HCEC 1CT (cell line): ENCODE measurements around the gene OOSP3.
"Not testable (repeated sequence)": the region's sequence is repeated elsewhere in the genome, so short reads cannot be mapped to it uniquely, and the experiment has no call there.

Source experiments
- DNase-seq: peaks from one replicate; pipeline ENCODE4 v3.0.0-alpha.2; 2017

OOSP3 gene, protein sequence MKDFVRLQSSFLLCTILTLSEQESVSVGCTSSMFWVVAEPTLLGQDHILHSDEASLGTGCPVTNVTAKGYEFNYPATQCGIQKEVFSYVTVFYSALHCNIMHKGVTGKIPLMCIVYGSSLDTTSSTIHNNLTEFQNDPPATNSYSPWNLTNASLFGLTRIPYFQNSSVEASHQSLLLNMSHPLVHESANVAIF

DNA sequence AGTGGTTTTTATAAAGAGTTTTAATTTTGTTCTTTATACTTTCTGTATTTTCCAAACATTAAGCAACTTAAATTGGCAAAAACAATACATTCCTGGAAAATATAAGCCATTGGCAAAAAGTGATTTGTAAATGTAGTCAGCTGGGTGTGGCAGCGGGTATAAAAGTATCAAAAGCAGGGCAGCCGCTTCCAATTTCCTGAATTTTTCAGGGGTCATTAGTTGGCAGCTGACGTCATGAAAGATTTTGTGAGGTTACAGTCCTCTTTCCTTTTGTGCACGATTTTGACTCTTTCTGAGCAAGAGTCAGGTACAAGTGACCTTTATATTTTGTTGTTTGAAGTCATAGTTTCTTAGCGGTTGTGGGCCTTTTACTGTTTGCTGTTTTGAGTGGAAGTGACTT lies at the start of gene OOSP3:
Gene OOSP3, plus strand, starts transcription at position 208 of the 400 bp plus-strand sequence. Its CDS starts 27 bp downstream, at position 235.
- no peak for DNase-seq

DNA sequence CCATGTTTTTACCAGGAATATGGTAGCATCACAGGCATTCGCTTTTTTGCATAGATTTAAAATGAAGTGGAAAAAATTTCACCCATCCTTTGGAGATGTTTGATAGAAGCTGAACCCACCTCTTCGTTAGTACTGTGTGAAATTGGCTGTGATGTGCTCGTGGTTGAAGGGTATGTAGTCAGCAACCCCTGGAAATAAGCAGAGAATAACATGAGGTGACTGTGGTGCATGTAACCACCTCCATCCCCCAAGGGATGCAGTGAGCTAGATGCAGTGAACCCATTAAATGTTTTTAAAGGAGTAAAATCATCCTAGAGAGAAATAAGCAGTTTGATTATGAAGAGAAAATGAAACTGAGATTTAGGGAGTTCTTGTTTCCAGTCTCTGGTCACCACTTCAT lies 49.2 kb upstream of the OOSP3 start:
- DNase-seq, result no peak

DNA sequence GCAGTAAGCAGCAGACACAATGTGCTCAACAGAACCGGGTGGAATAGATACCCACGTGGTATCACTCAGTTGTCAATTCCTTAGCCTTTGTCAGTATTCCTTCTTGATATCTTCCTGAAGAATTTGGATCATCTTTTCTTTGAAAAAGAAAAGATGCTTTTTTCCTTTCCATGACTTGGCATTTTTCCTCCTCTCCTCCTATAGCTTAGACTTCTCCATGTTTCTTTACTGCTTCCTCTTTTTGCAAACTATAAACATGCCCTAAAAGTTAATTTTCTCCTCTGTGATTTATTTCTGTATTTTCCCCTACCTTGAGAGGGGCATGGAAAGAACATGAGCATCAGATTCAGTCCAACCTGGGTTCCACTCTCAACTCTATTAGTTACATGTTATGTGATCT lies 45.0 kb upstream of the OOSP3 start:
- no peak for DNase-seq

DNA sequence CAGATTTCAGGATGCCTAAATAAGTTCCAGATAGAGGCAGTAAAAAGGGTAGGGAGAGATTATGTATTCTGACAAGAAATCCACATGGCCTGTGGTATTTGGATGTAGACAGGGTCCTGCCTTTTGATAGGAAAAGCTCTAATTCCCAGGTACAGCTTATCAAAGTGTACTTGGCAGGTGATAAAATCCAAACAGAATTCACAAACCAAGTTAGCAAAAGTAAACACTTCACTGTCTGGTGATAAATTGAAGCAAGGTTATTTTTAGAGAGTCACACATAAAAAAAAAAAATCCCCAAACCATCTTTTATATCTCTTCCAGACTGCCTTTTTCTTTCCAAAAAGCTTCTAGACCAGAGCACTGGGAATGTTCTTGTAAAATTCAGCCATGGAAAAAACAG lies 39.0 kb upstream of the OOSP3 start:
- no peak for DNase-seq

DNA sequence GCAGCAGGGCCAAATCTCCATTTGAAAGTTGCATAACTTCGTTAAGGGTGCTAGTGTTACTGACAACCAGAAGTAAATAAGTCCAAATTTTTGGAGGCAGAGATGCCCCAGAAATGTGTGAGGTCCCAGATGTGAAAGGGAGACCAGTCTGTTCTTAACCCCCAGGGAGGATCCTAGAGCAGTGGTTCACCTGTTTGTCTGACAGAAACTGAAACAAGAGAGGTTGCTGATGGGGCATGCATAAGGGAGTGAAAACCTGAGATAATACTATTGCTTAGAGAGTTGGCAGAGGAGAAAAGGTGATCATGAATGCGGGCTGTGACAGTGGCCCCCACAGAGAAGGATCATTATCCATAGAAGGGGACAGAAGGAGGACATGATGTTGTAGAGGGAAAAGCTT lies 37.1 kb upstream of the OOSP3 start:
- no peak for DNase-seq

DNA sequence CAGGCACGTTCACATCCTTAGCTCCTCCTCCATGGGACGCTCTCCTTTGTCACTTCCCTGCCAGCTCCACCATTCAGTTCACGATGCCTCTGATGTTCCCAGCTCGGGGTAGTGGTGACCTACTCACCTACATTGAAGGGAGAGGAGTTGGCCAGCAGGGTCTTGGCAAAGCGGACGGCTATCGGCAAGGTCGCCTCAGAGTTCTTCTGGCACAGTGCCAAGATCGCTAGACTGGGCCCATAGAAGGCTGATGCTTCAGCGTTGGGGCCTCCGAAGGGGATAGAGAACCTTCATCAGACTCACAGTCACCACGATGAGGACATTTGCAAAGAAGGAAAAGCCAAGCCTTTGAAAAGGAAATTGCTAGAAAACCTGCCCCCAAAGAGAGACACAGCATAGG lies 36.3 kb upstream of the OOSP3 start:
- no peak for DNase-seq

DNA sequence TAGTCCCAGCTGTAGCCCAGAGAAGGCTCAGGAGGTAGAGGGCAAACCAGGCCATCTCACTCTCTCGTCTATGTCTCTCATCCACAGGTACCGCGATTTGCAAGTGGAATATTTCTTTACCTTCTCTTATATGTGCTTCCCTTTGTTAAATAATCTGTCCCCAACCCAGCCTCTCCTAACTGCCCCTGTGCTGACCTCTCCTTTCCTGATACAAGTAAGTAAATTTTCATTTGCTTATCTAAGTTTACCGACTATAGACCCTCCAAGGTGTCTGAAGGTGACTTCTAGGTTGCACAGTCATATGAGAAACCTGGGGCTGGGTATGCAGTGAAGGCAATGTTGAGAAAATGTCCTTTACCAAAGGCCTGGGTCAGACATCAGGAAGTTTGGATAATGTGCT lies 33.2 kb upstream of the OOSP3 start, which contains the start of gene CBLIF:
Gene CBLIF, minus strand, starts transcription at position 101 of the 400 bp plus-strand sequence. Its CDS starts 46 bp downstream, at position 55.
- DNase-seq, result no peak

DNA sequence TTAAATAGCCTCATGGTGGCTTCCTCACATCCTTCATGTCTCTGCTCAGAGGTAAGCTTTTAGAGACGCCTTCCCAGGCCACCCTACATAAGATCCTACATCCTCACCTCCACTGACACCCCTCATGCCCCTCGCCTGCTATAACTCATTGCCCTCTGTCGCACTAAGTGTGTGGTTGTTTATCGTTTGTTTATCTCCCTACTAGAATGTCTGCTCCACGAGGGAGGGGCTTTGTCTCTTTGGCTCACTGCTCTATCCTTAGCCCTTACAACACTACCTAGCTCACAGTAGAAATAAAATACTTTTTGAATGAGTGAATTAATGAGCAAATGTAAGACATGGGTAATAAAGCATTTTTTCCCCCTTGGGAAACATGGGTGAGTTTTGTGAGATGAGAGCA lies 32.0 kb upstream of the OOSP3 start:
- no peak for DNase-seq

DNA sequence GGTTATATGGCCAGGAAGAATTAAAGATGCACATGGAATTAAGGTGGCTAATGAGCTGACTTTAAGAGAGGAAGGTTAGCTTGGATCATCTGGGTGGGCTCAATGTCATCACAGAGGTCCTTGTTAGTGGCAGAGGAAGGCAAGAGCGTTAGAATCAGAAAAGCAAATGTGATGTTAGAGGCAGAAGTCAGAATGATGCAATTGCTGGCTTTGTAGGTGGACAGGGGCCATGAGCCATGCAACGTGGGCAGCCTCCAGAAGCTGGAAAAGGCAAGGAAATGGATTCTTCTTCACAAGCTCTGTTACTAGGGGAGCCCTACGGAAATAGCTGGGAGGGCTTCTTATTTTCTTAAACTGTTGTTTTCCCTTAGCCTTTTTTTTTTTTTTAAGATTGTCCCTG lies 31.0 kb upstream of the OOSP3 start:
- no peak for DNase-seq

DNA sequence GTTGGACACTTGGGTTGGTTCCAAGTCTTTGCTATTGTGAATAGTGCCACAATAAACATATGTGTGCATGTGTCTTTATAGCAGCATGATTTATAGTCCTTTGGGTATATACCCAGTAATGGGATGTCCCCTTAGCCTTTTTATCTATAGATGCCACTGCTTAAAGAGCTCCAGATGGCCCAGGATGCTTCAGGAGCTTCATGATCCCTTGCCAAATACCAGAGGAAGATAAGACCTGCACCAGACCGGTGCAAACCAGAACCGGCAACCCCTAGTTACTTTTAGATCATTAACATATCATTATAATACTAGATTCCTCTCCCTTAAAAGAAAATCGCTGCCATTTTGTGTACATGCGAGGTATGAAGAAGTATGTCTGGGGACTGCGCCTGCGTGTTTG lies 30.1 kb upstream of the OOSP3 start:
- not testable (repeated sequence) for DNase-seq

DNA sequence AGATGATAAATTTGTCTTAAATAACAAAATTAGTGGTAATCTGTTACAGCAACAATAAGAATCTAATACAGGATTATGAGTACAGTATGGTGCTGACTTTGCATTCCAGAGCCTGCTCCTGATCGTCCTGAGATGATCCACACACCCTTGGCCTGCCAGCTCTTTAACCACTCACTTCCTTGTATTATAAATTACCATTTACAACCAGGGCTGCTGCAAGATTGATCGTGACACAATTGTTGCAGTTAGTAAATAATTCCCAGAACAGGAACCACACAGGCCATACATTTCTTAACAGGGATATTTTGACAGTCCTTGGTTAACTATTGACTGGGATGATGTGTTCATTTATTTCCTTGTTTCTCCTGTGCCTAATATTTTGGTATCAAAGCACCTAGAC lies 29.5 kb upstream of the OOSP3 start:
- DNase-seq, result no peak

DNA sequence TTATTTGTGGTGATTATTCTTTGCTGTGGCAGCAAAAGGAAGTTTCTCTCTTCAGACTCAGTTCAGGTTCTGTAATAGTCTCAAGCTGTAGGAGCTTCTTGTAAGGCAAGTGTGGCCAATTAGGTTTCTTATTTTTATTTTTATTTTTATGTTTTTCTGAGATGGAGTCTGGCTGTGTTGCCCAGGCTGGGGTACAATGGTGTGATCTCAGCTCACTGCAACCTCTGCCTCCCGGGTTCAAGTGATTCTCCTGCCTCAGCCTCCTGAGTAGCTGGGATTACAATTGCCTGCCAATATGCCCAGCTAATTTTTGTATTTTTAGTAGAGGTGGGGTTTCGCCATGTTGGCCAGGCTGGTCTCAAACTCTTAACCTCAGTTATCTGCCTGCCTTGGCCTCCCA lies 29.0 kb upstream of the OOSP3 start:
- not testable (repeated sequence) for DNase-seq

DNA sequence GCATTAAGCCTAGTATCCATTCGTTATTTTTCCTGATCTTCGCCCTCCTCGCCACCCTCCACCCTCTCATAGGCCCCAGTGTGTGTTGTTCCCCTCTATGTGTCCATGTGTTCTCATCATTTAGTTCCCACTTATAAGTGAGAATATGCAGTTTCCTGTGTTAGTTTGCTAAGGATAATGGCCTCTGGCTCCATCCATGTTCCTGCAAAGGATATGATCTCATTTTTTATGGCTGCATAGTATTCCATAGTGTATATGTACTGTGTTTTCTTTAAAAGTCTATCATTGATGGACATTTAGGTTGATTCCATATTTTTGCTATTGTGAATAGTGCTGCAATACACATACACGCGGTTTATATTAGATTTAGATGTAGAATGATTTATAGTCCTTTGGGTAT lies 27.2 kb upstream of the OOSP3 start:
- DNase-seq, result not testable (repeated sequence)

DNA sequence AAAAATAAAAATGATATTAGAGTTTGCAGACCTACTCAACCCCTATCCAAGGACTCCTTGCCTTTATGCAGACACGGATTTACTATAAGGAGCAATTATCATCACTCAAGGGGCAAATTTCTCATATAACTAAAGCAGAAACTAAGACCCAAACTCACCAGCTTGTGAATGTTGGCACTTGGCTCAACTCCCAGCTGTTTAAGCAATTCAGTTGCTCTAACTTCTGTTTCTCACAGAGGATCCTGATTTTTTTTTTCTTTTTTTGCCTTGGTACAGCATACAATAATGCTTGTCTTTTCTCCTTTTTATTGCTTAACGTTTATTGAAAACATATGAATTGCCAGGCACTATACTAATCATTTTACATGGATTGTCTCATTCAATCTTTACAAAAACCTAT lies 23.7 kb upstream of the OOSP3 start:
- DNase-seq, result no peak

DNA sequence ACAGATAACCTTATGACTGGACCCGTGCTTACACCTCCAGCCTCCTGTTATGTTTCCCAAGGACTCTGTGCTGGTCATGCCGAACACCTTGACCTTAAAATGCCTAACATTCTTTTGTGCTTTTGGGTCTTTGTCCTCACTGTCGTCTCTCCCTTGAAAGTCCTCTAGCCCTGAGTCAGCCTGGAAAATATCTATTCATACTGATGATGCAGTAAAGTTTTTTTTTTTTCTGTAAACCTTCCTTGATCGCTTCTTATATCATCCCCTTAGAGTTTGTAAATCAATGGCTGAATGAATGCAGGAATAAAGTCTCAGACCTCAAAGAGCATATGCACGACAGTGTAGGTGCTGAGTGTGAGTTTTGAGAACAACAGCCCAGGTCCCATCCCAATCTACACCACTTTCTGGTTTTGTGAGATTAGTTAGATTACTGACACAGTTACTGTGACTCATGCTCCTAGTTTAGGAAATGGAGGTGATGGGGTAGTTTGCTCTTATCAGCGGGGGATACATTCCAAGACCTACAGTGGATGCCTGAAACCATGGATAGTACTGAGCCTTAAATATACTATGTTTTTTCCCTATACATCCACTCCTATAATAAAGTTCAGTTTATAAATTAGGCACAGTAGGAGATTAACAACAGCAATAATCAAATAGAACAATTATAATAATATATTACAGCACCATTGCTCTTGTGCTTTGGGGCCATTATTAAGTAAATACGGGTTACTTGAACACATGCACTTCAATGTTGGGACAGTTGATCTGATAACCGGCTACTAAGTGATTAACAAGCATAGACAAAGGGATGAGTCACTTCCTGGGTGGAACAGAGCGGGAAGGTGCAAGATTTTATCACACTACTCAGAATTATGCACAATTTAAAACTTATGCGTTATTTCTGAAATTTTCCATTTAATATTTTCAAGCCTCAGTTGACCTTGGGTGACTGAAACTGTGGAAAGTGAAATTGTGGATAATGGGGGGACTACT lies 20.8 kb upstream of the OOSP3 start:
- peak; percentile 5 for DNase-seq

DNA sequence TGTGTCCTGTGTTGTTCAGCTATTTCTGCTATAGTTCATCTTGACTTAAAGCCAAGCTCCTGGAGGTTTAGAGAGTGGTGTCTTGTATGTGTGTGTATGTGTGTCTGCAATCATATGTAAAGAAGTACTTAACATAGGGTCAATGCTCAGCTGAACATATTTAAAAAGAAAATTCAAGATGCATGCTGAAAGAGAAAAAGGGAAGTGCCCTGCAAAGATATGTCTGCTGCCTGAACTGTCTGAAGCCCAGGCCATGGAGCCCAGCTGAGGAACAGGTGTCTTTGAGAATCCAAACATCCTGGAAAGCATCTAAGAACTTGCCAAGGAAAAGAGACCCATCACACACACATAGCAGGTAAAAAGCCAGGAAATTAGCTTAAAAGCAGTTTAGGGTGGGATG lies 18.9 kb upstream of the OOSP3 start:
- DNase-seq, result no peak

DNA sequence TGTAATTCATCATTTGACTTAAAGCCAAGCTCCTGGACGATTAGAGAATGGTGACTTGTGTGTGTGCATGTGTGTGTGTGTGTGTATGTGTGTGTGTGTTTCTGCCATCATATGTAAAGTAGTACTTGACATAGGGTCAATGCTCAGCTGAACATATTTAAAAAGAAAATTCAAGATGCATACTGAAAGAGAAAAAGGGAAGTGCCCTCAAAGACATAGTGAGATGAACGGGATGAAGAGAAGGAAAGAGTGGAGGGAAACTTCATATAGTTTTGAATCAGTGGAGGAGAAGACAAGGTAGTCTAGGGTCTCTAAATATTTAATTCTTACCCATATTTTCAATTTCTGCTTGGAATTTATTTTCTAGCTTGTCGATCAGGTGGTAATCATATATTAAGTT lies 16.3 kb upstream of the OOSP3 start:
- no peak for DNase-seq

DNA sequence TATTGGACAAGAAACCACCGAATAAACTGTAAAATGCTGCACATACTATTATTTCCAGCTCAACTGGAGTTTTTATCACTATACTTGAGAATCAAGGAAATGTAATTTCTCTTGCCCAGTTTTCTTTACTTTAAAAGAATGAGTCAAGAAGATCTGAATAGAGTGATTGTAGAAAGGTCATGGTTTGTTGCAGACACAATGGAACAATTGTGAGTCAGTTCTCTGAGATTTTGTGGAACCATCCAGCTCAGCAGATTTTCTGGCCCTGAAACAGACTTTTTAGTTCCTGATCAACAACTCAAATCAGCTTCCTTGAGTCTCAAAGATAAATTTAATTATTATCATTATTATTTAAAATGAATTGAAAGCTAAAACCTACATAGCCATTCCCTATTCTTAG lies 13.6 kb upstream of the OOSP3 start:
- no peak for DNase-seq

DNA sequence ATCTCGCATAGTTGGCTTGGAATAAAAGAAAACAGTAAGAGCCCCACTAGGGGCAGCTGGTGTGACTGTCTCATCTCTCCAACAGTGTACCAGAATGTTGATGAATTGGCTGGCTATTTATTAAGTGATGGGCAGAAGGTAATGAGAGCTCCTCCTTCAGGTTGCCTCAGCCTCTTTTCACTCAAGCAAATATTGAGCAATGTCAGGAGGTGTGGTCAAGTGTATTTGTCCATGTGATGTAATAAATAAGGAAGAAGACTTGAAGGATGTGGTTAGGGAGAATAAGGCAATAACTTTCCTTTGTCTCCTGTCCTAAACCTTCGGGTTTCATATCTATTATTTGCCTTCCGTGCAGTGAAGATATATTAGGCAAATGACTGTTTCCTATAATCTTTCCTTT lies 12.2 kb upstream of the OOSP3 start, which contains the start of gene TCN1:
Gene TCN1, minus strand, starts transcription at position 91 of the 400 bp plus-strand sequence. Its CDS starts 17 bp downstream, at position 74.
- peak; percentile 1 for DNase-seq

DNA sequence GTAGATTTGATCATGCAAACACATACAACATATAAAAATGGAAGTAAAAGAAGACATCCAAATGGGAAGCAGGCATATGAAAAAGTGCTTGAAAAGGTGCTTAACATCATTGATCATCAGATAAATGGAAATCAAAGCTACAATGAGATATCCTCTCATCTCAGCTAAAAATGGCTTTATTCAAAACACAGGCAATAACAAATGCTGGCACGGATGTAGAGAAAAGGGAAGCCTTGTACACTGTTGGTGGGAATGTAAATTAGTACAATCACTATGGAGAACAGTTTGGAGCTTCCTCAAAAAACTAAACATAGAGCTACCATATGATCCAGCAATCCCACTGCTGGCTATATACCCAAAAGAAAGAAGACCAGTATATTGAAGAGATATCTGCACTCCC lies 11.7 kb upstream of the OOSP3 start:
- no peak for DNase-seq

DNA sequence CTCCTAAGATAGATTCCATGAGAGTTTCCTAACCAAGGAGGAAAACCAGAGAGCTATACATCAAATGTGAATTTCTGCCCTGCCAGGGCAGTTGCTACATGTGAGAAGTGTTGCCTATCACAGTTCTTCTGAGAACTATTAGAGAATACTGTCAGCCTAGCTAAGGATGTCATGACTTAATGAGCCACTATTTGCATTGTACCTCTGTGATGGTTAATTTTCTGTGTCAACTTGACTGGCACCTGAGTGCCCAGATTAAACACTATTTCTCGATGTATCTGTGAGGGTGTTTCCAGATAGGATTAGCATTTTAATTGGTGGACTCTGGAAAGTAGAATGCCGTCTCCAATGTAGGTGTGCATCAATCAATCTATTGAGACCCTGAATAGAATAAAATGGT lies 10.6 kb upstream of the OOSP3 start:
- no peak for DNase-seq

DNA sequence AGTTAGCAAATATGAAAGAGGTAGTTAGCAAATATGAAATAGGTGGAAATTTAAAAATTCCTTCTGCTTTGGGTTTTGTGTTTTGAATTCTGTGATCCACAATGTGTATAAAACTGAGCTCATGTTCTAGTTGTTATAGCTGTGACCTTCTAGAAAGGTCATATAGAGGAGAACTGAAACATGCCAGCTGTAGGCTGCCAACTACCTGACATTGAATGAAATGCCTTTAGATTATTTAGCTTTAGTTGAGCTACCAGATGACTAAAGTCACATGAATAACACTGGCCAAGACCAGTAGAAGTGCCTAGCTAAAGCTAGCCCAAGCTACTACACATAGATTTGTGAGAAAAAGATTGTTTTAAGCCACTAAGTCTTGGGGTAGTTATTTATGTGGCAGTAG lies 6.5 kb upstream of the OOSP3 start:
- no peak for DNase-seq

DNA sequence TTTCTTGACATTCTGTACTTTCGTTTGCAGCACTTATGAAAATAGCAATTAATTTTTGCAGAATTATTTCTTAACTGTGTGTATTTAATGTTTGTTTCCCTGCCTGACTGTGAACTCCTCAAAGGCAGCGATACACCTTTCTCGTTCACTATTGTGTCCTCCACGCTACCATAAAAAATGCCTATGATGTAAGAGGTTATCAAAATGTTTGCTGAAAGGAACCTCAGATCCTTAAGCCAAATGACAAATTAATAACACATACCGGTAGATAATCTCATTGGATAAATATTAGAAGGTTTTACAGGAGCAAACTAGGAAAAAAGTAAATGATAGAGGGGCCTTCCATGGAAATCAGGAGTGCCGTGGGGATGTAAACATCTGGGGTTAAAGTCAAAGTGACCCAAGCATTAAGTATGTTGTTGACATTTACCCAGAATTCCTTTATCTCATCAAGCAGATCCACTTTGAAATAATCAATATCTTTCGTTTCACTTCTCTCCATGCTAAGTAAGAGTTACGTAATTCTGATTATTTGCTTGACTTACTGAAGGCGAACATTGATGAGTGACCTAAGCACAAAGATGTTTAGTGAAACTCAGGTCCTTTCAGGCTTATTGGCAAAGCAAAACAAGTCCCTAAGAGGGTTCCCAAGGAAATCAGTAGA lies 2.6 kb upstream of the OOSP3 start:
- DNase-seq, result no peak

DNA sequence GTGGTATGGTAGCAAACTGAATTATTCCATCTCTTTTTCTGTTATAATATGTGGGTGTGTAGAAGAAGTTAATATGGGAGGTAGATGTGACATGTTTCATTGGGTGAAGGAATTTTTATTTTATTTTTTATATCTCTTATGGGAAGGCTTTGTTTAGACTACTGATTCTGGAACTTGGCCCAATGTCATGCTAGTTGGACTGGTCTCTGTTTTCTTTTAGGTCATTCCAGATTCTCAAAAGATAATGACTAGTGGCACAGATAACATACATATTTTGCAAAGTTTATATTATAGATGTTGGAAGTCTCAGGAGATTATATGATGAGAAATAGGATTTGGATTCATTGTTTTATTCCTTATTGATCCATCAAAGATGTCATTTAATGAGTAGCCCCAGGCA lies 1.3 kb upstream of the OOSP3 start:
- no peak for DNase-seq
